ENCODE data around the gene PRPF6.

Gene PRPF6

GRCh38 chr20:64069209-64069613 is 88.3 kb downstream of the PRPF6 start:
- TF ChIP-seq CTCF (IDR thresholded peaks at IDR 0.05; ENCODE audit: poor library complexity, severe bottlenecking), result no peak
- H3K27ac ChIP-seq (ENCODE audit: poor library complexity, severe bottlenecking), result no peak overlapping the region
- ATAC-seq (ENCODE audit: low read depth), result no peak
- H3K9me3 ChIP-seq (ENCODE audit: severe bottlenecking), result no peaks in the 10 kb centered on the region
- DNase-seq (ENCODE audit: low spot score), result no peak
- no peaks in the 10 kb centered on the region for H3K27me3 ChIP-seq (ENCODE audit: insufficient read depth, poor library complexity, severe bottlenecking)
- no peak overlapping the region for H3K4me3 ChIP-seq (ENCODE audit: severe bottlenecking)
- H3K4me1 ChIP-seq (ENCODE audit: insufficient read depth, poor library complexity, severe bottlenecking), result peaks cover 26% of the 10 kb centered on the region
- no peaks in the 10 kb centered on the region for H3K36me3 ChIP-seq (ENCODE audit: low read depth)

- peaks cover 21% of the 10 kb centered on the region for H3K4me1 ChIP-seq (ENCODE audit: insufficient read depth, poor library complexity, severe bottlenecking)
- H3K36me3 ChIP-seq (ENCODE audit: low read depth), result no peaks in the 10 kb centered on the region
- no peak overlapping the region for H3K4me3 ChIP-seq (ENCODE audit: severe bottlenecking)
- TF ChIP-seq CTCF (IDR thresholded peaks at IDR 0.05; ENCODE audit: poor library complexity, severe bottlenecking), result peak; percentile 99
- H3K27ac ChIP-seq (ENCODE audit: poor library complexity, severe bottlenecking), result no peak overlapping the region
- no peak for DNase-seq (ENCODE audit: low spot score)
- no peaks in the 10 kb centered on the region for H3K27me3 ChIP-seq (ENCODE audit: insufficient read depth, poor library complexity, severe bottlenecking)
- no peaks in the 10 kb centered on the region for H3K9me3 ChIP-seq (ENCODE audit: severe bottlenecking)
- ATAC-seq (ENCODE audit: low read depth), result peak; percentile 15
Measured at GRCh38 chr20:64069614-64070243, 88.8 kb downstream of the PRPF6 start.

GRCh38 chr20:64070244-64070993 is 89.5 kb downstream of the PRPF6 start:
- no peak for DNase-seq (ENCODE audit: low spot score)
- H3K36me3 ChIP-seq (ENCODE audit: low read depth), result no peaks in the 10 kb centered on the region
- ATAC-seq (ENCODE audit: low read depth), result no peak
- H3K27ac ChIP-seq (ENCODE audit: poor library complexity, severe bottlenecking), result no peak overlapping the region
- H3K9me3 ChIP-seq (ENCODE audit: severe bottlenecking), result no peaks in the 10 kb centered on the region
- TF ChIP-seq CTCF (IDR thresholded peaks at IDR 0.05; ENCODE audit: poor library complexity, severe bottlenecking), result no peak
- no peak overlapping the region for H3K4me3 ChIP-seq (ENCODE audit: severe bottlenecking)
- H3K4me1 ChIP-seq (ENCODE audit: insufficient read depth, poor library complexity, severe bottlenecking), result peaks cover 14% of the 10 kb centered on the region
- no peaks in the 10 kb centered on the region for H3K27me3 ChIP-seq (ENCODE audit: insufficient read depth, poor library complexity, severe bottlenecking)

- TF ChIP-seq CTCF (IDR thresholded peaks at IDR 0.05; ENCODE audit: poor library complexity, severe bottlenecking), result no peak
- H3K27ac ChIP-seq (ENCODE audit: poor library complexity, severe bottlenecking), result no peak overlapping the region
- peaks cover 2% of the 10 kb centered on the region for H3K4me1 ChIP-seq (ENCODE audit: insufficient read depth, poor library complexity, severe bottlenecking)
- H3K4me3 ChIP-seq (ENCODE audit: severe bottlenecking), result no peak overlapping the region
- ATAC-seq (ENCODE audit: low read depth) (no peak), DNase-seq (ENCODE audit: low spot score) (no peak)
- H3K27me3 ChIP-seq (ENCODE audit: insufficient read depth, poor library complexity, severe bottlenecking), result no peaks in the 10 kb centered on the region
- H3K36me3 ChIP-seq (ENCODE audit: low read depth), result no peaks in the 10 kb centered on the region
- no peaks in the 10 kb centered on the region for H3K9me3 ChIP-seq (ENCODE audit: severe bottlenecking)
Measured at GRCh38 chr20:64071341-64072332, 90.7 kb downstream of the PRPF6 start.
